Spleen (tissue), 13 donors: Measurements from ENCODE around the gene CBL. TPM values are rescaled to one million over a fixed set of nuclear protein-coding genes. Genes with fewer than 3 reads are reported as not detected.
A peak's percentile ranks its signal among the peaks of the same experiment; 100 is the strongest.

Source experiments
- DNase-seq: peaks from one replicate; pipeline ENCODE4 v3.0.0-alpha.2; 2020
- H3K27ac ChIP-seq, 8 donors: fragments of 200-600 bp; sonication (generic) in 7 of 8; 1 replicate in 4 of 8; 2 replicates in 4 of 8; pipeline versions ENCODE4 v1.5.0 to v1.8.0; 2016 to 2021; ENCODE audit warnings: inconsistent platforms in 4 of 8, mild to moderate bottlenecking in 4 of 8, moderate library complexity in 1 of 8
- H3K27me3 ChIP-seq, 7 donors: fragments of 200-600 bp; sonication (generic) in 6 of 7; replicated peaks in 1 of 7; 1 replicate in 4 of 7; 2 replicates in 3 of 7; pipeline versions ENCODE4 v1.5.0 to v1.8.0; 2016 to 2021; ENCODE audit warnings: inconsistent platforms in 3 of 7, mild to moderate bottlenecking in 1 of 7
- H3K36me3 ChIP-seq, 6 donors: fragments of 200-600 bp; sonication (generic) in 5 of 6; 1 replicate in 4 of 6; 2 replicates in 2 of 6; pipeline versions ENCODE4 v1.5.0 to v1.8.0; 2016 to 2021; ENCODE audit warnings: inconsistent platforms in 2 of 6
- H3K4me1 ChIP-seq, 6 donors: fragments of 200-600 bp; sonication (generic) in 5 of 6; 1 replicate in 3 of 6; 2 replicates in 3 of 6; pipeline versions ENCODE4 v1.5.0 to v1.8.0; 2016 to 2021; ENCODE audit warnings: inconsistent platforms in 3 of 6
- H3K4me3 ChIP-seq, 8 donors: fragments of 200-600 bp; sonication (generic) in 7 of 8; 1 replicate in 4 of 8; 2 replicates in 4 of 8; pipeline versions ENCODE4 v1.5.0 to v1.8.0; 2016 to 2021; ENCODE audit warnings: inconsistent platforms in 4 of 8, mild to moderate bottlenecking in 4 of 8, moderate library complexity in 2 of 8
- H3K9me3 ChIP-seq, 8 donors: fragments of 200-600 bp; sonication (generic) in 7 of 8; 1 replicate in 4 of 8; 2 replicates in 4 of 8; pipeline versions ENCODE4 v1.5.0 to v1.8.0; 2016 to 2021; ENCODE audit warnings: inconsistent platforms in 4 of 8
- POLR2A ChIP-seq, 3 donors: fragments of 450-650 bp; IDR thresholded peaks; one replicate each; pipeline ENCODE4 v1.5.1; 2017; ENCODE audit warnings: antibody characterized with exemption in 3 of 3, mild to moderate bottlenecking in 1 of 3
- POLR2AphosphoS5 ChIP-seq, 3 donors: sonication (generic); formaldehyde crosslinking; IDR thresholded peaks; one replicate each; pipeline ENCODE4 v1.5.1; 2017; ENCODE audit warnings: antibody characterized with exemption in 3 of 3
- WGBS, 5 donors: extraction: QIAGEN DNeasy Blood & Tissue Kit in 3 of 5; methylation state at CpG; one replicate each; pipeline versions ENCODE4 v1.1.5 to v1.1.7; 2013 to 2018; 5-methylcytosine and 5-hydroxymethylcytosine counted together
- intact Hi-C: fragments of 100-400 bp; cut with DNase I; formaldehyde crosslinking; loops from one replicate; pipeline ENCODE4 v1.15.0; 2023; ENCODE audit warnings: low total_unique reads
- long read RNA-seq, 2 donors: transcript quantifications; one replicate each; lab custom pipeline, GENCODE V29; 2026
- polyA plus RNA-seq, 3 donors: library from polyadenylated mRNA; stranded (reverse); fragments of 200-250 nt; gene quantifications; one replicate each; pipeline ENCODE4 v1.2.1, GENCODE V29; 2013
- total RNA-seq, 7 donors: library from RNA; depleted of rRNA in 3 of 7; stranded (reverse); fragments of >200 nt in 3 of 7; fragmentation: NEBNext Ultra II Directional in 4 of 7; extraction: Animal tissue kit (Norgen Biotek cat#: 25700) in 4 of 7; gene quantifications; one replicate each; pipeline versions ENCODE4 v1.1.0 to v1.2.1, GENCODE V29; 2016 to 2021
- TF ChIP-seq, protein P1 (sequence below), 11 experiments: fragments of 200-600 bp in 7 of 11; fragments of 450-650 bp in 4 of 11; sonication (generic) in 4 of 11; IDR thresholded peaks in 8 of 11; conservative IDR thresholded peaks in 3 of 11; 1 replicate in 7 of 11; 2 replicates in 4 of 11; pipeline versions ENCODE4 v1.4.0 to v1.8.0; 2016 to 2021; ENCODE audit warnings: antibody characterized with exemption in 11 of 11, inconsistent platforms in 4 of 11, mild to moderate bottlenecking in 1 of 11
- donor health status: healthy with polysubstance abuse.
- donor health status: DM: no; HTN: no; CAD: no; lungs with moderate emphysema.
- donor health status: DM: no; HTN: no; CAD: no.
- donor health status: Bipolar disorder and iron deficiency.
- donor health status: healthy.
- donor health status: DM: no; HTN: no; CAD: no.
- donor health status: DM: yes; HTN: yes; CAD: no.

CBL gene
- total RNA-seq (10 to 100 TPM; 41.0 to 56.3 (median 48.9) TPM), polyA plus RNA-seq (10 to 100 TPM in 1 of 3 donors, 1 to 10 TPM in 2; 9.4 to 10.1 (median 9.5) TPM)
- long read RNA-seq, donor 1, full-length matches to known transcripts: 1 of 28 reads
- long read RNA-seq, donor 1, partial matches to known transcripts: 18 of 28 reads
- long read RNA-seq, donor 1, other reads (novel, unspliced or antisense): 9 of 28 reads
- long read RNA-seq, donor 2, full-length matches to known transcripts: 1 of 1 reads
- long read RNA-seq, donor 2, partial matches to known transcripts: 0 of 1 reads
- long read RNA-seq, donor 2, other reads (novel, unspliced or antisense): 0 of 1 reads

DNA sequence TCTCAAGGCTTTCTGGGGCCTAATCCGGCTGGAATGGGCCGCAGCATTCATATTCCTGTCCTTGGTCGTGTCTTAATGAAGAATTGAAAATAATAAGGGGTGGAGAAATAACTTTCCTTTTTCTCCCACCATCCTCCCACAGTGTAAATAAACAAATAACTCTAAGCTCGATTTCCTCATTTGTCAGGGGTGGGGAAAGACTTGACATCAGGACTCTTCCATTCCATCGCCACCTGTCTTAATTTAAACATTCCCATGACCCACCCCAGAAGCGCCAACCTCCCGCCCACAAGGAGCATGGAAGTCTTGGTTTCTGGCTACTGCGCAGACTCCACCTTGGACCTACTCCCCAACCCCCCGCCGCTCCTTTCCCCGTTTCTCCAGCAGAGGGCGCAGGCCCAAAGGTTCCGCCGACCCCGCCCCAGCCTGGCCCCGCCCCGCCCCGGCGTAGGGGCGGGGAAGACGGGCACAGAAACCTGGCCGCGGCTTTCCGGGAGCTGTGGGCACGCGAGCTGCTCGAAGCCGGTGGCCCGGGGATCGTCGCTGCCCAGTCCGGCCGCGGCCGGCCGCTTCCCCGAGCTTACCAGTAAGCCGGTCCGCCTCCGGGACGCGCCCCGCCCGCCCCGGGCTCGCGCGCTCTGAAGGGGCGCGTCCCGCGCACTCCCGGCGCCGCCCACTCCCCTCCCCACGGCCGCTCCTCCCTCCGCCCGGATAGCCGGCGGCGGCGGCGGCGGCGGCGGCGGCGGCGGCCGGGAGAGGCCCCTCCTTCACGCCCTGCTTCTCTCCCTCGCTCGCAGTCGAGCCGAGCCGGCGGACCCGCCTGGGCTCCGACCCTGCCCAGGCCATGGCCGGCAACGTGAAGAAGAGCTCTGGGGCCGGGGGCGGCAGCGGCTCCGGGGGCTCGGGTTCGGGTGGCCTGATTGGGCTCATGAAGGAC is at the start of gene CBL:
Gene CBL (plus strand): TSS at position 766 of the 937 bp plus-strand sequence. CDS start 79 bp downstream, at position 845.
- 0 to 2% (median 1%) methylated on average over 30 to 88 of the region's 88 CpGs for WGBS, 5 donors
- Histone ChIP-seq H3K36me3 (no peaks in the 10 kb centered on the region), H3K4me1 (peaks cover 14 to 57% (median 45%) of the 10 kb centered on the region in 6 donors), H3K27me3 (no peaks in the 10 kb centered on the region), H3K9me3 (no peaks in the 10 kb centered on the region), H3K4me3 (peak within 1 kb of the TSS; percentile 87 to 98 (median 94)), H3K27ac (peak within 1 kb of the TSS; percentile 81 to 98 (median 96))
- peak; percentile 98 for DNase-seq
- intact Hi-C loops: no loop called here
- TF ChIP-seq POLR2A (IDR thresholded peaks at IDR 0.05): peak in 2 of 3 donors; percentile 18 to 49
- TF ChIP-seq, protein P1, sequence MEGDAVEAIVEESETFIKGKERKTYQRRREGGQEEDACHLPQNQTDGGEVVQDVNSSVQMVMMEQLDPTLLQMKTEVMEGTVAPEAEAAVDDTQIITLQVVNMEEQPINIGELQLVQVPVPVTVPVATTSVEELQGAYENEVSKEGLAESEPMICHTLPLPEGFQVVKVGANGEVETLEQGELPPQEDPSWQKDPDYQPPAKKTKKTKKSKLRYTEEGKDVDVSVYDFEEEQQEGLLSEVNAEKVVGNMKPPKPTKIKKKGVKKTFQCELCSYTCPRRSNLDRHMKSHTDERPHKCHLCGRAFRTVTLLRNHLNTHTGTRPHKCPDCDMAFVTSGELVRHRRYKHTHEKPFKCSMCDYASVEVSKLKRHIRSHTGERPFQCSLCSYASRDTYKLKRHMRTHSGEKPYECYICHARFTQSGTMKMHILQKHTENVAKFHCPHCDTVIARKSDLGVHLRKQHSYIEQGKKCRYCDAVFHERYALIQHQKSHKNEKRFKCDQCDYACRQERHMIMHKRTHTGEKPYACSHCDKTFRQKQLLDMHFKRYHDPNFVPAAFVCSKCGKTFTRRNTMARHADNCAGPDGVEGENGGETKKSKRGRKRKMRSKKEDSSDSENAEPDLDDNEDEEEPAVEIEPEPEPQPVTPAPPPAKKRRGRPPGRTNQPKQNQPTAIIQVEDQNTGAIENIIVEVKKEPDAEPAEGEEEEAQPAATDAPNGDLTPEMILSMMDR (IDR thresholded peaks at IDR 0.05 in 8 of 11, conservative IDR thresholded peaks at IDR 0.05 in 3 of 11): peak; percentile 91 to 99 (median 99)
- TF ChIP-seq POLR2AphosphoS5 (IDR thresholded peaks at IDR 0.05): peak; percentile 67 to 77 (median 68)

DNA sequence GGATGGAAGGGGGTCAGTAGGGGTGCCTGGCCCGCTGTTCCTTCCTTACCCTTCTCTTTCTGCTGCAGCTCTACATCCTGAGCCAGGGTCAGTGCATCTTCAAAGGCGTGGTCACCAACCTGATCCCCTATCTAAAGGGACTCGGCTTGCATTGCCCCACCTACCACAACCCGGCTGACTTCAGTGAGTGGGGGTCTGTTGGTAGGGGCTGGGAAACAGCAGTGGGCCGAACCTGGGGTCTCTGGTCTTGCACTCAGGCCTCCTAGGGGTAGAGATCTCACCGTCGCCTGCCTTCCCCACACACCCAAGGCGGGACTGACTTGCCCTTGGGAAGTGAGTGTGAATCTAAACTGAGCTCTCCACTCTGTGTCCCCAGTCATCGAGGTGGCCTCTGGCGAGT is 49.6 kb upstream of the CBL start:
- H3K4me3 ChIP-seq: no peak overlapping the region
- no peaks in the 10 kb centered on the region for H3K36me3 ChIP-seq
- H3K9me3 ChIP-seq: no peaks in the 10 kb centered on the region
- no peak overlapping the region for H3K27ac ChIP-seq
- peaks cover 0 to 10% (median 0%) of the 10 kb centered on the region in 7 donors for H3K27me3 ChIP-seq
- intact Hi-C loops: no loop called here
- H3K4me1 ChIP-seq: no peaks in the 10 kb centered on the region
- WGBS, 5 donors: 81 to 92% (median 90%) methylated on average over 9 to 10 of the region's 10 CpGs
- DNase-seq: no peak
- TF ChIP-seq POLR2A (IDR thresholded peaks at IDR 0.05) (no peak), POLR2AphosphoS5 (IDR thresholded peaks at IDR 0.05) (no peak)
- TF ChIP-seq, protein P1 (IDR thresholded peaks at IDR 0.05 in 8 of 11, conservative IDR thresholded peaks at IDR 0.05 in 3 of 11): peak in 1 of 11 experiments; percentile 12

DNA sequence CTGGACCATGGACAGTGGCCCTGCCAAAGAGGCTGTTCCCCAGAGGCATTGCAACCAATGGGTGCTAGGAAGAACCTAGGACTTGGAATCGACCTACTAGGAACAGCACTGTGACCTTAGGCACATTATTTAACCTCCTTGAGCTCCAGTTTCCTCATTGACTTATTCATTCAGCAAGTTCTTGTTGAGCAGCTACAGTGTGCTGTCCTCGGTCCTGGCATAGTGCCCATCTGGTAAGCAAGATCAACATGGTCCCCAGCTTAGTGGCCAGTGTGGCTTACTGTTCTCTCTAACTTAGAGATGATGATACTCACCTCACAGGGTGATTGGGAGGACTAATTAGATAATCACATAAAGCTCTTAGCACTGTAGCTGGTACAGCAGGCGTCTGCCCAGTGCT is 49.1 kb upstream of the CBL start:
- Histone ChIP-seq H3K27me3 (peaks cover 0 to 10% (median 0%) of the 10 kb centered on the region in 7 donors), H3K9me3 (no peaks in the 10 kb centered on the region), H3K27ac (no peak overlapping the region), H3K36me3 (no peaks in the 10 kb centered on the region), H3K4me3 (no peak overlapping the region), H3K4me1 (no peaks in the 10 kb centered on the region)
- WGBS, 5 donors: 44 to 63% (median 58%) methylated on average over 3 of the region's 3 CpGs
- TF ChIP-seq, protein P1 (IDR thresholded peaks at IDR 0.05 in 8 of 11, conservative IDR thresholded peaks at IDR 0.05 in 3 of 11): no peak
- TF ChIP-seq POLR2A (IDR thresholded peaks at IDR 0.05) (no peak), POLR2AphosphoS5 (IDR thresholded peaks at IDR 0.05) (no peak)
- DNase-seq: no peak
- intact Hi-C loops: no loop called here
